ENCODE data around the gene TMEFF1. TPM values are rescaled to one million over a fixed set of nuclear protein-coding genes. Genes with fewer than 3 reads are reported as not detected.

The TMEFF1 gene
- 10 to 100 TPM in 1 of 4 donors, 1 to 10 TPM in 3; 2.0 to 10.4 (median 4.8) TPM for total RNA-seq

- WGBS, 2 donors = 2 to 5% methylated on average over 4 to 20 of the region's 54 CpGs
- no peaks in the 10 kb centered on the region for H3K9me3 ChIP-seq
- intact Hi-C loops (cut with DNase I) = no loop called here
- peak within 1 kb of the TSS in 1 of 3 donors; percentile 75 for H3K27ac ChIP-seq
- peak; percentile 67 to 72 for DNase-seq
- H3K4me3 ChIP-seq (replicated peaks in 1 of 3) = peak within 1 kb of the TSS; percentile 62 to 71 (median 65)
- no peaks in the 10 kb centered on the region for H3K36me3 ChIP-seq
- TF ChIP-seq CTCF (IDR thresholded peaks at IDR 0.05) (peak in 3 of 6 experiments; percentile 4 to 47 (median 19)), POLR2A (IDR thresholded peaks at IDR 0.05) (no peak)
- H3K4me1 ChIP-seq = peaks cover 13 to 22% of the 10 kb centered on the region in 2 donors
- no peaks in the 10 kb centered on the region for H3K27me3 ChIP-seq
Measured at GRCh38 chr9:100472788-100473275, at the start of gene TMEFF1. TSS of gene TMEFF1 (plus strand) at chr9:100473149. CDS start at chr9:100473545, 396 bp downstream.

GRCh38 chr9:100425758-100426157 is 47.2 kb upstream of the TMEFF1 start:
- intact Hi-C loops (cut with DNase I) = loop anchor here (10.0 kb wide), 1 partner anchor 169 kb away; no protein-coding TSS in a partner anchor
- Histone ChIP-seq H3K4me3 (replicated peaks in 1 of 3) (no peak overlapping the region), H3K4me1 (peaks cover 22% of the 10 kb centered on the region in 2 donors), H3K27ac (no peak overlapping the region), H3K27me3 (no peaks in the 10 kb centered on the region), H3K36me3 (no peaks in the 10 kb centered on the region), H3K9me3 (no peaks in the 10 kb centered on the region)
- WGBS, 2 donors = 63 to 64% methylated on average over 1 of the region's 1 CpG
- TF ChIP-seq POLR2A (IDR thresholded peaks at IDR 0.05) = no peak
- no peak for TF ChIP-seq CTCF (IDR thresholded peaks at IDR 0.05)
- DNase-seq = no peak

- intact Hi-C loops (cut with DNase I) = loop anchor here (10.0 kb wide), 1 partner anchor 169 kb away; no protein-coding TSS in a partner anchor
- no peaks in the 10 kb centered on the region for H3K36me3 ChIP-seq
- WGBS, 2 donors = 39 to 41% methylated on average over 7 of the region's 7 CpGs
- TF ChIP-seq POLR2A (IDR thresholded peaks at IDR 0.05) = no peak
- no peak for TF ChIP-seq CTCF (IDR thresholded peaks at IDR 0.05)
- H3K9me3 ChIP-seq = no peaks in the 10 kb centered on the region
- peak overlapping the region in 2 of 3 donors; percentile 43 to 53 for H3K4me3 ChIP-seq (replicated peaks in 1 of 3)
- H3K27ac ChIP-seq = peak overlapping the region; percentile 79 to 86 (median 82)
- H3K27me3 ChIP-seq = no peaks in the 10 kb centered on the region
- no peak for DNase-seq
- peaks cover 22% of the 10 kb centered on the region in 2 donors for H3K4me1 ChIP-seq
Measured at GRCh38 chr9:100426189-100426529, 46.8 kb upstream of the TMEFF1 start.

- intact Hi-C loops (cut with DNase I) = loop anchor here (10.0 kb wide), 1 partner anchor 168 kb away; no protein-coding TSS in a partner anchor
- H3K36me3 ChIP-seq = no peaks in the 10 kb centered on the region
- H3K27me3 ChIP-seq = no peaks in the 10 kb centered on the region
- H3K4me3 ChIP-seq (replicated peaks in 1 of 3) = peak within 1 kb of the TSS; percentile 48 to 74 (median 57)
- peak within 1 kb of the TSS; percentile 79 to 86 (median 83) for H3K27ac ChIP-seq
- peak; percentile 74 to 76 for DNase-seq
- H3K9me3 ChIP-seq = no peaks in the 10 kb centered on the region
- TF ChIP-seq POLR2A (IDR thresholded peaks at IDR 0.05) = peak in 1 of 2 donors; percentile 33
- peak in 3 of 6 experiments; percentile 34 to 56 (median 55) for TF ChIP-seq CTCF (IDR thresholded peaks at IDR 0.05)
- H3K4me1 ChIP-seq = peaks cover 23 to 27% of the 10 kb centered on the region in 2 donors
- WGBS, 2 donors = 0 to 1% methylated on average over 17 to 24 of the region's 80 CpGs
Measured at GRCh38 chr9:100426530-100427365, 46.2 kb upstream of the TMEFF1 start, which contains the start of gene MSANTD3. TSS of gene MSANTD3 (plus strand) at chr9:100427143. CDS start at chr9:100441939, 14,796 bp downstream.

Data from thyroid gland (tissue), 4 donors.